Neural cell (in vitro differentiated cells): ENCODE data around the gene DRD5.

ENCODE experiments used
- CTCF ChIP-seq: fragments of 450-650 bp; IDR thresholded peaks from 2 replicates; pipeline ENCODE4 v1.5.1; 2014; ENCODE audit warnings: antibody characterized with exemption, mild to moderate bottlenecking, moderate library complexity; ENCODE audit not compliant: poor library complexity, severe bottlenecking
- EP300 ChIP-seq: fragments of 450-650 bp; conservative IDR thresholded peaks from 2 replicates; pipeline ENCODE4 v1.6.1; 2014; ENCODE audit warnings: antibody characterized with exemption, mild to moderate bottlenecking, moderate library complexity; ENCODE audit not compliant: poor library complexity, severe bottlenecking
- MXI1 ChIP-seq: fragments of 450-650 bp; conservative IDR thresholded peaks from 2 replicates; pipeline ENCODE4 v1.6.1; 2014; ENCODE audit warnings: antibody characterized with exemption, mild to moderate bottlenecking; ENCODE audit not compliant: poor library complexity, severe bottlenecking
- POLR2AphosphoS5 ChIP-seq: IDR thresholded peaks from 2 replicates; pipeline ENCODE4 v1.6.1; 2012
- RAD21 ChIP-seq: fragments of 450-650 bp; conservative IDR thresholded peaks from 2 replicates; pipeline ENCODE4 v1.6.1; 2014; ENCODE audit warnings: antibody characterized with exemption, mild to moderate bottlenecking, moderate library complexity
- SMC3 ChIP-seq: fragments of 450-650 bp; conservative IDR thresholded peaks from 2 replicates; pipeline ENCODE4 v1.6.1; 2014; ENCODE audit warnings: antibody characterized with exemption, mild to moderate bottlenecking, moderate library complexity; ENCODE audit not compliant: poor library complexity
- TAF1 ChIP-seq: IDR thresholded peaks from 2 replicates; pipeline ENCODE4 v1.6.1; 2012; ENCODE audit warnings: low read depth

- peak; percentile 93 for TF ChIP-seq CTCF
- TF ChIP-seq SMC3 = peak; percentile 96
- no peak for TF ChIP-seq POLR2AphosphoS5
- TF ChIP-seq RAD21 = peak; percentile 93
- TF ChIP-seq MXI1 = no peak
- TF ChIP-seq EP300 = no peak
- no peak for TF ChIP-seq TAF1
Measured at GRCh38 chr4:9762823-9763475, 18.5 kb upstream of the DRD5 start.
